B cell (primary cell): ENCODE results near the gene SATB1. TPM values are rescaled to one million over a fixed set of nuclear protein-coding genes. Genes with fewer than 3 reads are reported as not detected.

Source experiments
- ATAC-seq: fragments of 200-7000 bp; cut with Tn5 transposase; one replicate; pipeline ENCODE4 v1.10.0; 2021; ENCODE audit warnings: low read depth, mild to moderate bottlenecking, moderate number of reproducible peaks, moderate library complexity
- CTCF ChIA-PET: fragments of 350-600 bp; sonication (Branson Sonifier 250); formaldehyde crosslinking; loops from one replicate; lab custom pipeline; 2021; ENCODE audit warnings: antibody characterized with exemption, inconsistent platforms; lab: Charles Lee
- POLR2A ChIA-PET: fragments of 350-600 bp; sonication (Branson Sonifier 250); formaldehyde crosslinking; loops from one replicate; lab custom pipeline; 2021; ENCODE audit warnings: antibody characterized with exemption; lab: Charles Lee
- DNase-seq: peaks from one replicate; pipeline ENCODE4 v3.0.0; 2013
- H2AFZ ChIP-seq: 2 replicates; pipeline ENCODE4 v1.6.1; 2012; ENCODE audit warnings: mild to moderate bottlenecking, low read depth, low read length; ENCODE audit not compliant: insufficient read depth, poor library complexity, severe bottlenecking
- H3K27ac ChIP-seq, 2 donors: 1 replicate in 1 of 2; 2 replicates in 1 of 2; pipeline ENCODE4 v1.5.1; 2012 to 2013; ENCODE audit warnings: low read length in 2 of 2, mild to moderate bottlenecking in 2 of 2, moderate library complexity in 1 of 2
- H3K27me3 ChIP-seq, 4 experiments: fragments of 200-600 bp in 1 of 4; sonication (generic) in 1 of 4; replicated peaks in 1 of 4; 1 replicate in 2 of 4; 2 replicates in 2 of 4; pipeline versions ENCODE4 v1.6.1 to v1.7.0; 2013 to 2016; ENCODE audit warnings: low read length in 3 of 4, mild to moderate bottlenecking in 2 of 4, mixed read lengths in 1 of 4, moderate library complexity in 1 of 4; ENCODE audit not compliant: insufficient read depth in 4 of 4, control insufficient read depth in 3 of 4; ENCODE audit errors: control extremely low read depth in 1 of 4
- H3K36me3 ChIP-seq, 2 experiments: replicated peaks in 1 of 2; 1 replicate in 1 of 2; 2 replicates in 1 of 2; pipeline versions ENCODE4 v1.6.1 to v1.7.1; 2013; ENCODE audit warnings: low read length in 1 of 2; ENCODE audit not compliant: insufficient read depth in 2 of 2, control insufficient read depth in 1 of 2; ENCODE audit errors: control extremely low read depth in 1 of 2, extremely low read depth in 1 of 2
- H3K4me1 ChIP-seq, 2 donors: fragments of 200-600 bp in 1 of 2; sonication (generic) in 1 of 2; 1 replicate in 1 of 2; 2 replicates in 1 of 2; pipeline versions ENCODE4 v1.5.1 to v1.6.1; 2013 to 2017; ENCODE audit warnings: low read length in 2 of 2; ENCODE audit not compliant: control insufficient read depth in 2 of 2, insufficient read depth in 2 of 2
- H3K4me2 ChIP-seq: replicated peaks from 2 replicates; pipeline ENCODE3; 2012; ENCODE audit warnings: mild to moderate bottlenecking, low read depth, low read length; ENCODE audit not compliant: poor library complexity, severe bottlenecking
- H3K4me3 ChIP-seq, 5 experiments: fragments of 200-600 bp in 1 of 5; sonication (generic) in 1 of 5; 1 replicate in 3 of 5; 2 replicates in 2 of 5; pipeline versions ENCODE4 v1.5.1 to v1.7.0; 2011 to 2016; ENCODE audit warnings: low read length in 4 of 5, mild to moderate bottlenecking in 4 of 5, low read depth in 2 of 5, control low read depth in 1 of 5, moderate library complexity in 1 of 5; ENCODE audit not compliant: insufficient read depth in 1 of 5; ENCODE audit errors: control extremely low read depth in 1 of 5, extremely low read depth in 1 of 5
- H3K79me2 ChIP-seq: fragments of 200-600 bp; sonication (generic); one replicate; pipeline ENCODE4 v1.6.0; 2016; ENCODE audit warnings: low read length; ENCODE audit not compliant: control insufficient read depth, insufficient read depth
- H3K9ac ChIP-seq: fragments of 200-600 bp; sonication (generic); 2 replicates; pipeline ENCODE4 v1.6.1; 2017; ENCODE audit warnings: mild to moderate bottlenecking, low read length, moderate library complexity
- H3K9me3 ChIP-seq, 3 donors: one replicate each; pipeline versions ENCODE4 v1.6.1 to v1.7.1; 2013; ENCODE audit warnings: low read length in 2 of 3; ENCODE audit not compliant: control insufficient read depth in 2 of 3, insufficient read depth in 1 of 3; ENCODE audit errors: control extremely low read depth in 1 of 3
- H4K20me1 ChIP-seq: 2 replicates; pipeline ENCODE4 v1.6.0; 2012; ENCODE audit warnings: mild to moderate bottlenecking, low read length; ENCODE audit not compliant: insufficient read depth, control insufficient read depth, poor library complexity, severe bottlenecking
- H3K27ac Mint-ChIP-seq: one replicate; pipeline ENCODE4 v1.8.0; 2021; ENCODE audit warnings: mixed read lengths
- H3K27me3 Mint-ChIP-seq: one replicate; pipeline ENCODE4 v1.8.0; 2021; ENCODE audit warnings: mixed read lengths
- H3K4me1 Mint-ChIP-seq: one replicate; pipeline ENCODE4 v1.8.0; 2021; ENCODE audit warnings: mixed read lengths
- H3K4me3 Mint-ChIP-seq: one replicate; pipeline ENCODE4 v1.8.0; 2021; ENCODE audit warnings: mixed read lengths
- H3K9me3 Mint-ChIP-seq: one replicate; pipeline ENCODE4 v1.8.0; 2022; ENCODE audit warnings: mixed read lengths; ENCODE audit not compliant: insufficient read depth
- CTCF ChIP-seq: fragments of 200-600 bp; IDR thresholded peaks from one replicate; pipeline ENCODE4 v1.8.0; 2022; ENCODE audit warnings: antibody characterized with exemption, mild to moderate bottlenecking
- EZH2 ChIP-seq: IDR thresholded peaks from 2 replicates; pipeline ENCODE4 v1.6.1; 2012; ENCODE audit warnings: borderline replicate concordance, low read depth, mild to moderate bottlenecking, moderate library complexity, low read length; ENCODE audit not compliant: insufficient read depth, poor library complexity, severe bottlenecking
- WGBS: methylation state at CpG from one replicate; pipeline ENCODE4 v1.1.5; 2013; ENCODE audit warnings: missing lambda C conversion rate; ENCODE audit not compliant: insufficient coverage; 5-methylcytosine and 5-hydroxymethylcytosine counted together
- intact Hi-C: fragments of 100-400 bp; cut with micrococcal nuclease; formaldehyde crosslinking; loops from one replicate; pipeline ENCODE4 v1.10.0; 2022
- polyA plus RNA-seq: library from polyadenylated mRNA; depleted of rRNA; stranded (reverse); fragments of >200 nt; gene quantifications from 2 replicates; pipeline ENCODE4 v1.2.3, GENCODE V29; 2012
- total RNA-seq, 2 donors: library from RNA; stranded (reverse); fragments of 120-200 nt in 1 of 2; gene quantifications; 1 replicate in 1 of 2; 2 replicates in 1 of 2; pipeline versions ENCODE4 v1.2.3 to v1.2.4, GENCODE V29; 2013 to 2022

SATB1 gene
- total and polyA plus RNA-seq, 2 donors (not counting 1 experiment from before 2014, with no cell fraction given), result 42.3 to 66.5 TPM

DNA sequence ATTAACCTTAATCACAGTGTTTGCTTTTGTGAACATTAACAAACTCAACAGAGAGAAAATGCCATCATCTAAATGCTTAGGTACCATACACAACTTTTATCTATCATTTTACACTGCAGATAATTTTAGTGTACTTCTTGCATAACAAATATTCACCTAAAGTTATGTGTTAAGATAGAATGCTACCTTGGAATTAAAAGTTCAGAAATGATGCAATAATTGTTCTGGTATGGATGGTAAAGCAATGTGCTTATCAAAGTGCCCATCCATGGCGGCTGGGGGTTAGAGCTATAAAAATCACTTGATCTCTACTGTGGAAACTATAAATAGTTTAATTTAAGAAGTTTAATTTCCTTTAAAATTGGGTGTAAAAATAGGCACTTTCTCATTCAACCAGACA, 28.7 kb downstream of the SATB1 start:
- POLR2A ChIA-PET, result no interaction called here
- H3K79me2 ChIP-seq, result no peaks in the 10 kb centered on the region
- H3K4me1 Mint-ChIP-seq, result no peaks in the 10 kb centered on the region
- H3K4me3 Mint-ChIP-seq, result no peak overlapping the region
- H3K9me3 Mint-ChIP-seq, result no peaks in the 10 kb centered on the region
- no peaks in the 10 kb centered on the region for H4K20me1 ChIP-seq
- H3K4me1 ChIP-seq, result no peaks in the 10 kb centered on the region
- TF ChIP-seq EZH2 (no peak), CTCF (no peak)
- ATAC-seq (no peak), DNase-seq (no peak)
- intact Hi-C loops, result no loop called here
- no peaks in the 10 kb centered on the region for H3K27me3 Mint-ChIP-seq
- H2AFZ ChIP-seq, result no peak overlapping the region
- H3K27me3 ChIP-seq, result no peaks in the 10 kb centered on the region
- CTCF ChIA-PET, result interaction anchor here (0.6 to 1.1 kb wide), 2 partner anchors 361 to 423 kb away, joined by 3 read pairs; no protein-coding TSS in a partner anchor
- H3K9ac ChIP-seq, result no peak overlapping the region
- WGBS, result no CpG with 5 or more reads among the region's 1 CpG
- no peak overlapping the region for H3K27ac Mint-ChIP-seq
- H3K27ac ChIP-seq, result no peak overlapping the region
- no peak overlapping the region for H3K4me2 ChIP-seq
- H3K4me3 ChIP-seq, result no peak overlapping the region
- no peaks in the 10 kb centered on the region for H3K9me3 ChIP-seq
- H3K36me3 ChIP-seq, result peaks cover 0 to 21% of the 10 kb centered on the region in 2 experiments

- no peak overlapping the region for H2AFZ ChIP-seq
- CTCF ChIA-PET, result interaction anchor here (1.0 kb wide), 1 partner anchor 267 kb away, joined by 3 read pairs; no protein-coding TSS in a partner anchor
- no peak overlapping the region for H3K4me3 ChIP-seq
- Mint-ChIP-seq H3K4me3 (no peak overlapping the region), H3K27ac (no peak overlapping the region), H3K9me3 (no peaks in the 10 kb centered on the region), H3K4me1 (no peaks in the 10 kb centered on the region), H3K27me3 (no peaks in the 10 kb centered on the region)
- intact Hi-C loops, result no loop called here
- ATAC-seq (no peak), DNase-seq (no peak)
- no peak overlapping the region for H3K27ac ChIP-seq
- POLR2A ChIA-PET, result no interaction called here
- no peak for TF ChIP-seq EZH2
- TF ChIP-seq CTCF, result no peak
- no peak overlapping the region for H3K4me2 ChIP-seq
- H4K20me1 ChIP-seq, result no peaks in the 10 kb centered on the region
- no peaks in the 10 kb centered on the region for H3K79me2 ChIP-seq
- no peaks in the 10 kb centered on the region for H3K4me1 ChIP-seq
- WGBS, result 97% methylated on average over 9 of the region's 12 CpGs
- H3K27me3 ChIP-seq, result no peaks in the 10 kb centered on the region
- H3K9ac ChIP-seq, result no peak overlapping the region
- peaks cover 0 to 18% of the 10 kb centered on the region in 2 experiments for H3K36me3 ChIP-seq
- no peaks in the 10 kb centered on the region for H3K9me3 ChIP-seq
These were observed 30.6 kb downstream of the SATB1 start for GRCh38 chr3:18394384-18394995.
